NCI-H2227 (cell line): ENCODE results near the gene MOB3B.

Source experiments
- DNase-seq: peaks from one replicate; lab custom pipeline; 2025; ENCODE audit not compliant: unreplicated experiment; lab: John Stamatoyannopoulos, UW

The MOB3B gene

DNA sequence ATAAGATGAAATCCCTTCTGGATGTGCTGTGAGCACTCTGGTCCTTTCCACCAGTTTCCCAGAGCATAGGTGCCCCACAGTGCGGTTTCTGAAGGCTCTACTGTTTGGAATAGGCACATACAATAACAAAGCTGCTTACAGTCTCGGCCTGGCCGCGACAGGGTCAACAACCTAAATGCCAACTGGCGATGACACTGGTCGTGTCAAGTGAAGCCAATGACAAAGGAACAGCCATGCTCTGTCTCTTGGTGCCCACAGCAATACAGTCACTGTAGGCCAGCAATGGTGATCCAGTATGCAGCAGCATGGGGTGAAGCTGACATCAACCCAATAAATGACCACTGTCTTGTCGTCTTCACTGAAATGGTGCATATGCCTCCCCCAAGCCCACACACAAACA, 184.8 kb downstream of the MOB3B start:
- DNase-seq, result no peak

DNA sequence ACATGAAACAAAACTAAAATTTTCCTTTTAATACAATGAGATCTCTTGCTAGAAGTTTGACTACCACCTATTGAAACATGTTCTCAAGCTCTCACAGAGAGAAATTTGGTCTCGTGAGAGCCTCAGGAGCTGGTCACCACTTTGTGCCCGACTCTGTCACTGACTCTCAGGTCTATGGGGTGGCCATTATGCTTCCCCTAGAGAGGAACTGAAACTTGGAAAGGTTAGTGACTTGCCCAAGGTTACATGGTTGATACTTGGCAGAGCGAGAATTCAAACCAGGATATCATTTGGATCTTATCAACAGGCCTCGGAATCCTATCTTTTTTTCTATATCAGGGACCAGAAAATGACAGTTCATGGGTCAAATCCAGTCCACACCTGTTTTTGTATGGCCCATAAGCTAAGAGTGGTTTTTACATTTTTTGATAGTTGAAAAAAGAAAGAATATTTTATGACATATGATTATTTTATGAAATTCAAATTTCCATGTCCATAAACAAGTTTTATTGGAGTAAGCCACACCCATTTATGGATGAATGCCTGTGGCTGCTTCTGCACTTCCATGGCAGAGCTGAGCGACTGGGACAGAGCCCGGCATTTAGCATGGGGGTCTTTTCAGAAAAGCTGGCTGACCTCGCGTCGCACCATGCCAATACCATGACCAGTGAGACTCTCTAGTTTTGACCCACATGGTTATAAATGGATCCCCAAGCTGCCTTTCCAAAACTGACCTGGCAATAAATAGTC, 187.9 kb downstream of the MOB3B start:
- DNase-seq, result no peak

DNA sequence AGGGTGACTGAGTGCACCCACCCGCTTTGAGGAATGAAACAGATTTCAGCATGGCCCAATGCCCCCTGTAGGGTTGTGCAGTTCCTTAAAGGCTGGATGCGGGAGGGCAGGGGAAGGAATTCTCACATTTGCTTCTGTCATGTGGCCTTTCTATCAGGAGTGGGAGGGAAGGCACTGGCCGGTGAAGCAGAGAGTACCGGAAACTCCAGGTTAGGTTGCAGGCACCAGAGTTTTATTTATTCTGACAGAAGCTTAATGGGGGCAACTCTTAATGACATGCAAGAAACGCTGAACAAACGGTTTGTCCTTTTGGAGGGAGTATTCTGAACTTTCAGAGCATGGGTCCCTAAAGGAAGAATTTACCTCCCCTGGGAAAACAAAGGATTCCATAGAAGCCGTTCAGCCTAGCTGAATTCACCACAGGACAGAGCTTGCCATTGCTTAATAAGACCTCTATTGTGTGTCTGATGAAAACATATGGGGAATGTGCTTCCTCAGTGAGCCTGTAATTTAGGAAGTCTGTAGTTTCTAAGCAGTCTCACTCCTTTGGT, 188.6 kb downstream of the MOB3B start:
- DNase-seq, result no peak

- no peak for DNase-seq
Measured at GRCh38 chr9:27340285-27340674, 189.3 kb downstream of the MOB3B start.

- no peak for DNase-seq
Measured at GRCh38 chr9:27339661-27340284, 189.8 kb downstream of the MOB3B start.

GRCh38 chr9:27338527-27338903, 191.1 kb downstream of the MOB3B start:
- no peak for DNase-seq

DNA sequence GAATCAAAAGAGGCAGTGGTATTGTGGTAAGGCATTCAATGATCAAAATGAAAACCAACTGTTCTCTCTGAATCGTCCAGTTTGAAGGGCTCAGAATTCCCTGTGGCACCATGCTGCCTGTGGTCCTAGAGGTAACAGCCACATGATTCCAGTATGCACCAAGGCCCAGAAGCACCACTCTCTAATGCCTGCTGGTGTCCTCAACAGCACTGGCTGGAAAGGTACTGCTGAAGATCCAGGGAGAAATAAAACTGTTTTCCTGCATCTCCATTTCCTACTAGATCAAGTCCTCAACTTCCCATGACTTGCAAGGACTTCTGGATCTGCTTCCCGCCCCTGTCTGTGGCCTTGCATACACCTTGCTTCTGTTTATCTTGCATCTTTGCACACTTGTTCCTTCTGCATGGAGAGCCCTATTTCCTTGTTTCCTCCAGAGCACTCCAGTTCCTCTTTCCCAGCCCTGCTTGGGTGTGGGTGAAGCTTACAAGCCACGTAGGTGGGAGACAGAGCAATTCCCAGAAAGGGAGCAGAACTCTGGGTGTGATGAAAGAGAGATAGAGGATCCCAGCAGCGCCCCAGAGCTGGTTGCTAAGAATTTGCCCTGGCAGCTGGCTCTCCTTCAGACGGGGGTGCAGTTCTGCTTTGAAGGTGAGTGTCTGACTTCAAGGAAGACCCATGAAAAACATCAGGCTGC, 191.6 kb downstream of the MOB3B start:
- DNase-seq, result no peak

DNA sequence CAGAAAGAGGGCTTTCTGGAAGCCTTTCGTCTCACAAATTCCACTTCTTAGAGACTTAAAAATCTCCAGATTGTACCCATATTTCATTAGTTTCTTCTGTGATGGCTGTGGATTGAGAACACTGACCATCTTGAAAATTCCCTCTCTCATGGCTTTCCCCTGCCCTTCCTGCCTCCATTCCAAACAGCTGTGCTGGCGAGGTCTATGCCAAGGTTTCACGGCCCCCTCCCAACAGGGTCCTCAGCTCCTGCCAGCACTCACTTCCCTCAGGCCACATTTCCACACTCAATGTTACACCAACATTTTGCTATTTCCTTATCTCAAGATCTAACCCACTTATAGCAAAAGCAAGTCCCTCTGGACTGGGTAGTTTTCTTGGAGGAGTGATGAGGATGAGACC, 192.4 kb downstream of the MOB3B start:
- DNase-seq, result no peak

GRCh38 chr9:27336829-27337228, 192.8 kb downstream of the MOB3B start:
- no peak for DNase-seq

- no peak for DNase-seq
Measured at GRCh38 chr9:27336126-27336525, 193.5 kb downstream of the MOB3B start.

DNA sequence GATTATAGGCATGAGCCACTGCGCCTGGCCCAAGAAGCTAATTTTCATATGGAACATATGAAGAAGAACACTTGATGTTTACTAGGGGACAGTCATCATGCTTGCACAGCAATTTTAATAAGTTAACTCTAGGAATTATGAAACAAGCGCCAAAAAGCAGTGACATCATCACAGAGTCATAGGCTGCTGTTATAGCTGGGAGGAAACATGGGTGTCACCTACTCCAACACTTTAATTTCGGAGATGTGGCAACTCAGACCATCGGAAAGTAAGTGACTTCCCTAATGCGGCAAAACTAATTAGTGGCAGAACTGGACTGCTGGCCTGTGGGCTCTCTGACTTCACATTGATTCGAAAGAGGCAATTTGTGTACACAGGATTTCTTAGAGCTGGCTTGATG, 194.5 kb downstream of the MOB3B start:
- no peak for DNase-seq

- peak; percentile 47 for DNase-seq
Measured at GRCh38 chr9:27333241-27334052, 196.2 kb downstream of the MOB3B start.

- no peak for DNase-seq
Measured at GRCh38 chr9:27331393-27331792, 198.2 kb downstream of the MOB3B start.

DNA sequence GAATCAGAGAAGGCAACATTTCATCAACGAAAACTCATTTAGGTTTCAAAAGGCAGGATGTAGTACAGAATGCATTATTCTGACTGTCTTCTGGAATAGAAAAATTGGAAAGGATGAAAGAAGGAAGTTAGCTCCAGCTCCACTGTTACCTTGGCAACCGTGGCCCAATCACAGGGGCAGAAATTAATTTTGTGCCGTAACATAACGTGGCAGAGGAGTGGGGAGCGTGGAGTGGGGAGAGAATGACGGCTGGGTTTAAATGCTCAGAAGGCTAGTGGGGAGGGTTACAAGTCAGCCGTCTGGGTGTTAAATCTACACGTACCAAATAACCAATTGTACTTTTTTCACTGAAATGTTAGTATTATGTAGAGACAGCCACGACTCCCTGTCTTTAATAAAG, 200.3 kb downstream of the MOB3B start:
- no peak for DNase-seq

- no peak for DNase-seq
Measured at GRCh38 chr9:27328483-27328882, 201.1 kb downstream of the MOB3B start.

DNA sequence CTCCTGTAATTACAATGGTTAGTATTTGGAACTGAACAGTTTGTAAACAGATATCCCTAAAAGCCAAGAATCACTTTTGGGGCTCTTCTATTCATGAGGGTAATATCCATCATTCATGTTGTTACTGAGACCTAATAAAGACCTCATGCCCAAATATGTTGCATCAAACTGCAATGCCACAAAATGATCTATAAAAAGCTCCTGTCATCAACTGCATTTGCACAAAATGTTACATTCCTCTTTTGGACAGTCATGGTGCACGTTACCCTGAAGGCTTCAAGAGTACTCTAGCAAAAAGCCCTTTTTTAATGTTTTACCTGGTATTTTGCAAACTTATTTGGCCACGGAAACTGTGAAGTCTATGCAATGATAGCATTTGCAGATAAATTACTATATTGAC, 218.4 kb downstream of the MOB3B start:
- DNase-seq, result no peak

- no peak for DNase-seq
Measured at GRCh38 chr9:27310582-27310981, 219.0 kb downstream of the MOB3B start.

DNA sequence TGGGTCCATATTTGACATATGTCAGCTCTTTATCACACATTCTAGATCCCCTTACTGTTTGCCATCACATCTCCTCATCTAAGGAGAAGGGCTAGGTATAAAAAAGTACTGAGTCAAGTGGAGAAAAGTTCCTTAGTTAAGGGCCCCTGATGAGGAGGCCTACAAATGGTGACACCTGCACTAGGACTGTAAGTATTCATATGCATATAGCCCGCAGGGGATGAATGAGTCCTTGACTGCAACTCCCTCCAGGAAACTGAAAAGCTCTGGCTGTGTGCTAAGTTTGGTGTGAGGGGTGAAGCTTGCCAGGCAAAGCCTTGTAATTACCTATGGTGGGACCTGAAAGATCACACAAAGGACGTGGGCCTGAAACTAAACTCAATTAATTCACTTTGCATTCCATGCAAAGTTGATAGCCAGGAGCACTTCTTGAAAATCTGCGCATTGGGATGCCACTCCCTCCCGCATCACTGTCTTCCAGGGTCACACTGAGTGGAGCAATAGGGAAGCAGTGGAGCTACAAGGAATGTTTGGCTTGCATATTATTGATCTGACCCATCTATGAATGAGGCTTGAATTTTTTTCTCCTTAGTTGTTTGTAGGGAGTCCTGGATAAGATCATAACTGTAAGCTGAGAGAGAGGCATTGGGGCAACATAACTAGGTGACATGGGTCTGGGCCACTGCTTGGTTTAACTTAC, 220.8 kb downstream of the MOB3B start:
- DNase-seq, result no peak

- DNase-seq, result no peak
Measured at GRCh38 chr9:27304521-27304920, 225.1 kb downstream of the MOB3B start.

DNA sequence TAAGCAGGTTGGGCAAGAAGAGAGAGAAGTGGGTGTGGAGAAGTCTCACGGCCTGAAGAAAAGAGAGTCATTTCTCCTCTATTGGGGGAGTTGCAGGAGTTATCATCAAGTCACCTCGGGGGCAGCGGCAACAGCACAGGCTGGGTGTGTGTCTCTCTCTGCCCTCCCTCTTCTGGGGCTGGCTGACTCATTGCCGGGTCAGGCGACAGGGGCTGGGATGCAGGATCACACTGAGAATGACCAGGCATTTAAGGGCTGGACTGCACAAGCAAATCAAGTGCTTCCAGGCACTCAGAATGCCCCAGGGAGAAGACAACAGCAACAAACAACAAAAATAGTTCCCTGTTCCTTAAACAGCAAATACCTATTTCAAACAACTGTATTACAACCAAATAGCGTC, 226.4 kb downstream of the MOB3B start:
- DNase-seq, result no peak

DNA sequence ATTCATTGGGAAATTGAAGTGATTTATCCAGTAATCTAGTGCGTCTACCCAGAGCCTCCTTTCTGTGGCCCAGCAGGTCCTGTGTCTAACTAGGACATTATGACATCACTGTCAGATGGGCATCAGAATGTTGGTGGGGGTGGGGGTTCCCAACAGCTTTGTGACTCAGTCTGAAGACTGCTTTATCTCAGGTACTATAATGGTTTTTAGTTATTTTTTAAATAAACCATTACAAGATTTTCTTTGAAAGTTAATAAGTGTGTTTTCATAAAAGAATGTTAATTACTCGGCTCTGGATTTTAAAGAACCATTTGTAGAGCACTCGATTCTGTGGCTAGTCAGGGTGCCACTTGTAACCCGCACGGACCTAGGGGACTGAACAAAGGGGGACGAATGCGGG, 232.6 kb downstream of the MOB3B start, which contains the start of gene EQTN:
Gene EQTN (minus strand): TSS at position 101 of the 400 bp plus-strand sequence. CDS start 95 bp downstream, at position 6.
- no peak for DNase-seq
